Esophagus (tissue), 2 donors: ENCODE data around the gene OR10H1. TPM values are rescaled to one million over a fixed set of nuclear protein-coding genes. Genes with fewer than 3 reads are reported as not detected.
"Not testable (repeated sequence)": the region's sequence is repeated elsewhere in the genome, so short reads cannot be mapped to it uniquely, and the experiment has no call there.

Experiments used
- H3K27ac ChIP-seq, 2 donors: one replicate each; pipeline ENCODE4 v1.5.1; 2013; ENCODE audit warnings: low read depth in 2 of 2, mild to moderate bottlenecking in 2 of 2, inconsistent platforms in 1 of 2, low read length in 1 of 2, moderate library complexity in 1 of 2
- H3K27me3 ChIP-seq, 2 donors: one replicate each; pipeline ENCODE4 v1.6.1; 2013; ENCODE audit warnings: low read length in 2 of 2, control low read depth in 1 of 2, mild to moderate bottlenecking in 1 of 2; ENCODE audit not compliant: insufficient read depth in 2 of 2, control insufficient read depth in 1 of 2
- H3K36me3 ChIP-seq, 2 donors: one replicate each; pipeline ENCODE4 v1.6.1; 2013; ENCODE audit warnings: low read length in 1 of 2; ENCODE audit not compliant: control insufficient read depth in 2 of 2, insufficient read depth in 2 of 2
- H3K4me1 ChIP-seq, 2 donors: one replicate each; pipeline ENCODE4 v1.6.1; 2013; ENCODE audit warnings: low read length in 1 of 2; ENCODE audit not compliant: control insufficient read depth in 2 of 2, insufficient read depth in 2 of 2
- H3K4me3 ChIP-seq, 2 donors: one replicate each; pipeline ENCODE4 v1.5.1; 2013; ENCODE audit warnings: low read length in 2 of 2, mild to moderate bottlenecking in 2 of 2, low read depth in 1 of 2, moderate library complexity in 1 of 2
- H3K9me3 ChIP-seq, 2 donors: one replicate each; pipeline ENCODE4 v1.6.1; 2013; ENCODE audit warnings: mild to moderate bottlenecking in 2 of 2, low read depth in 1 of 2, low read length in 1 of 2, moderate library complexity in 1 of 2; ENCODE audit not compliant: control insufficient read depth in 2 of 2, insufficient read depth in 1 of 2
- WGBS, 2 donors: extraction: QIAGEN DNeasy Blood & Tissue Kit; methylation state at CpG; one replicate each; pipeline ENCODE4 v1.1.7; 2013; 5-methylcytosine and 5-hydroxymethylcytosine counted together
- polyA plus RNA-seq, 2 donors: library from polyadenylated mRNA; stranded (reverse); fragments of 200-250 nt; gene quantifications; one replicate each; pipeline ENCODE4 v1.2.3, GENCODE V29; 2013
- donor health status: healthy with polysubstance abuse.
- donor health status: Bipolar disorder and iron deficiency.

OR10H1 gene
- polyA plus RNA-seq: under 1 TPM in 1 of 2 donors, not detected in 1; 0.04 TPM

- no peak within 1 kb of the TSS for H3K4me3 ChIP-seq
- no peaks in the 10 kb centered on the region for H3K27me3 ChIP-seq
- no peaks in the 10 kb centered on the region for H3K9me3 ChIP-seq
- H3K4me1 ChIP-seq: no peaks in the 10 kb centered on the region
- H3K27ac ChIP-seq: no peak within 1 kb of the TSS
- no peaks in the 10 kb centered on the region for H3K36me3 ChIP-seq
- 64 to 67% methylated on average over 5 of the region's 5 CpGs for WGBS, 2 donors
These were observed at the start of gene OR10H1 for GRCh38 chr19:15815306-15815705. TSS of gene OR10H1 (minus strand) at chr19:15815664. CDS start at chr19:15808037, 7,627 bp downstream.

- 61 to 67% methylated on average over 5 of the region's 5 CpGs for WGBS, 2 donors
- Histone ChIP-seq H3K27me3 (no peaks in the 10 kb centered on the region), H3K4me3 (no peak overlapping the region), H3K36me3 (no peaks in the 10 kb centered on the region), H3K4me1 (no peaks in the 10 kb centered on the region), H3K27ac (no peak overlapping the region), H3K9me3 (no peaks in the 10 kb centered on the region)
These were observed 49.4 kb upstream of the OR10H1 start for GRCh38 chr19:15864824-15865223.

GRCh38 chr19:15863272-15863671 is 47.8 kb upstream of the OR10H1 start:
- Histone ChIP-seq H3K36me3 (no peaks in the 10 kb centered on the region), H3K9me3 (no peaks in the 10 kb centered on the region), H3K4me3 (no peak overlapping the region), H3K27ac (no peak overlapping the region), H3K27me3 (no peaks in the 10 kb centered on the region), H3K4me1 (no peaks in the 10 kb centered on the region)
- 60 to 76% methylated on average over 8 of the region's 8 CpGs for WGBS, 2 donors

GRCh38 chr19:15862444-15862843 is 47.0 kb upstream of the OR10H1 start:
- no peak overlapping the region for H3K27ac ChIP-seq
- no peaks in the 10 kb centered on the region for H3K4me1 ChIP-seq
- no peak overlapping the region for H3K4me3 ChIP-seq
- no peaks in the 10 kb centered on the region for H3K27me3 ChIP-seq
- no peaks in the 10 kb centered on the region for H3K36me3 ChIP-seq
- no peaks in the 10 kb centered on the region for H3K9me3 ChIP-seq
- WGBS, 2 donors: 46 to 53% methylated on average over 7 of the region's 7 CpGs

GRCh38 chr19:15860522-15860921 is 45.1 kb upstream of the OR10H1 start:
- Histone ChIP-seq H3K27ac (no peak overlapping the region), H3K27me3 (no peaks in the 10 kb centered on the region), H3K4me1 (no peaks in the 10 kb centered on the region), H3K36me3 (no peaks in the 10 kb centered on the region), H3K9me3 (no peaks in the 10 kb centered on the region), H3K4me3 (no peak overlapping the region)
- 70 to 73% methylated on average over 6 of the region's 6 CpGs for WGBS, 2 donors

GRCh38 chr19:15859187-15859586 is 43.7 kb upstream of the OR10H1 start:
- Histone ChIP-seq H3K4me3 (no peak overlapping the region), H3K27ac (no peak overlapping the region), H3K9me3 (no peaks in the 10 kb centered on the region), H3K36me3 (no peaks in the 10 kb centered on the region), H3K27me3 (no peaks in the 10 kb centered on the region), H3K4me1 (no peaks in the 10 kb centered on the region)
- WGBS, 2 donors: 76 to 79% methylated on average over 5 to 6 of the region's 6 CpGs

- Histone ChIP-seq H3K27ac (no peak overlapping the region), H3K4me3 (no peak overlapping the region), H3K4me1 (no peaks in the 10 kb centered on the region), H3K9me3 (no peaks in the 10 kb centered on the region), H3K27me3 (no peaks in the 10 kb centered on the region), H3K36me3 (no peaks in the 10 kb centered on the region)
- 89 to 92% methylated on average over 3 of the region's 3 CpGs for WGBS, 2 donors
These were observed 34.9 kb upstream of the OR10H1 start for GRCh38 chr19:15850385-15850784.

- Histone ChIP-seq H3K27me3 (no peaks in the 10 kb centered on the region), H3K27ac (no peak overlapping the region)
- 86 to 87% methylated on average over 6 of the region's 6 CpGs for WGBS, 2 donors
These were observed 31.5 kb upstream of the OR10H1 start for GRCh38 chr19:15846923-15847322.

GRCh38 chr19:15843894-15844222 is 28.4 kb upstream of the OR10H1 start:
- H3K9me3 ChIP-seq, H3K4me1 ChIP-seq, H3K36me3 ChIP-seq, H3K4me3 ChIP-seq, H3K27ac ChIP-seq, H3K27me3 ChIP-seq: not testable (repeated sequence)
- WGBS, 2 donors: 69 to 72% methylated on average over 8 of the region's 8 CpGs

More at GRCh38 chr19:15846923-15847322, 31.5 kb upstream of the OR10H1 start:
- Histone ChIP-seq H3K4me1 (no peaks in the 10 kb centered on the region), H3K4me3 (no peak overlapping the region), H3K9me3 (no peaks in the 10 kb centered on the region), H3K36me3 (no peaks in the 10 kb centered on the region)

- H3K27ac ChIP-seq: no peak overlapping the region
- 37 to 42% methylated on average over 5 of the region's 5 CpGs for WGBS, 2 donors
- no peak overlapping the region for H3K4me3 ChIP-seq
- no peaks in the 10 kb centered on the region for H3K27me3 ChIP-seq
- no peaks in the 10 kb centered on the region for H3K36me3 ChIP-seq
- no peaks in the 10 kb centered on the region for H3K9me3 ChIP-seq
- peaks cover 0 to 3% of the 10 kb centered on the region in 2 donors for H3K4me1 ChIP-seq
These were observed 27.9 kb upstream of the OR10H1 start for GRCh38 chr19:15843203-15843893.
